Fibroblast of pulmonary artery (primary cell): Measurements from ENCODE around the gene C1orf74.

Experiments
- DNase-seq: peaks from one replicate; pipeline ENCODE4 v3.0.0-alpha.2; 2010; ENCODE audit warnings: low read depth
- H3K4me3 ChIP-seq: replicated peaks from 2 replicates; pipeline ENCODE4 v1.5.1; 2011; ENCODE audit warnings: low read depth, mild to moderate bottlenecking, control low read depth, low read length, moderate library complexity
- TF ChIP-seq, protein P1 (sequence below): IDR thresholded peaks from 2 replicates; pipeline ENCODE4 v1.5.1; 2011; ENCODE audit warnings: mild to moderate bottlenecking, control low read depth, low read length, inconsistent platforms; ENCODE audit errors: missing control alignments

C1orf74 gene

GRCh38 chr1:209772126-209772525 lies 12.2 kb downstream of the C1orf74 start:
- H3K4me3 ChIP-seq: no peak overlapping the region
- TF ChIP-seq, protein P1, sequence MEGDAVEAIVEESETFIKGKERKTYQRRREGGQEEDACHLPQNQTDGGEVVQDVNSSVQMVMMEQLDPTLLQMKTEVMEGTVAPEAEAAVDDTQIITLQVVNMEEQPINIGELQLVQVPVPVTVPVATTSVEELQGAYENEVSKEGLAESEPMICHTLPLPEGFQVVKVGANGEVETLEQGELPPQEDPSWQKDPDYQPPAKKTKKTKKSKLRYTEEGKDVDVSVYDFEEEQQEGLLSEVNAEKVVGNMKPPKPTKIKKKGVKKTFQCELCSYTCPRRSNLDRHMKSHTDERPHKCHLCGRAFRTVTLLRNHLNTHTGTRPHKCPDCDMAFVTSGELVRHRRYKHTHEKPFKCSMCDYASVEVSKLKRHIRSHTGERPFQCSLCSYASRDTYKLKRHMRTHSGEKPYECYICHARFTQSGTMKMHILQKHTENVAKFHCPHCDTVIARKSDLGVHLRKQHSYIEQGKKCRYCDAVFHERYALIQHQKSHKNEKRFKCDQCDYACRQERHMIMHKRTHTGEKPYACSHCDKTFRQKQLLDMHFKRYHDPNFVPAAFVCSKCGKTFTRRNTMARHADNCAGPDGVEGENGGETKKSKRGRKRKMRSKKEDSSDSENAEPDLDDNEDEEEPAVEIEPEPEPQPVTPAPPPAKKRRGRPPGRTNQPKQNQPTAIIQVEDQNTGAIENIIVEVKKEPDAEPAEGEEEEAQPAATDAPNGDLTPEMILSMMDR: no peak
- no peak for DNase-seq

DNA sequence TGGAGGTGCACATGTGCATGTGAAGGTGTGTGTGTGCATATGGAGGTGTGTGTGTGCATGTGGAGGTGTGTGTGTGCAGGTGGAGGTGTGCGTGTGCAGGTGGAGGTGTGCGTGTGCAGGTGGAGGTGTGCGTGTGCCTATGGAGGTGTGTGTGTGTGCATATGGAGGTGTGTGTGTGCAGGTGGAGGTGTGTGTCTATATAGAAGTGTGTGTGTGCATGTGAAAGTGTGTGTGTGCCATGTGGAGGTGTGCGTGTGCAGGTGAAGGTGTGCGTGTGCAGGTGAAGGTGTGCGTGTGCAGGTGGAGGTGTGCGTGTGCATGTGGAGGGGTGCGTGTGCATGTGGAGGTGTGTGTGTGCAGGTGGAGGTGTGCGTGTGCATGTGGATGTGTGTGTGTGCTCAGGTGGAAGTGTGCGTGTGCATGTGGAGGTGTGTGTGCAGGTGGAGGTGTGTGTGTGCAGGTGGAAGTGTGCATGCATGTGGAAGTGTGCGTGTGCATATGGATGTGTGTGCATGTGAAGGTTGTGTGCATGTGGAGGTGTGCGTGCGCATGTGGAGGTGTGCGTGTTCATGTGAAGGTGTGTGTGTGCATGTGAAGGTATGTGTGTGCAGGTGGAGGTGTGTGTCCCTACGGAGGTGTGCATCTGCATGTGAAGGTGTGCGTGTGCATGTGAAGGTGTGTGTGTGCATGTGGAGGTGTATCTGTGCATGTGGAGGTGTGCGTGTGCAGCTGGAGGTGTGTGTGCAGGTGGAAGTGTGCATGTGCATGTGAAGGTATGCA lies 13.5 kb downstream of the C1orf74 start:
- TF ChIP-seq, protein P1: no peak
- H3K4me3 ChIP-seq: no peak overlapping the region
- DNase-seq: no peak

DNA sequence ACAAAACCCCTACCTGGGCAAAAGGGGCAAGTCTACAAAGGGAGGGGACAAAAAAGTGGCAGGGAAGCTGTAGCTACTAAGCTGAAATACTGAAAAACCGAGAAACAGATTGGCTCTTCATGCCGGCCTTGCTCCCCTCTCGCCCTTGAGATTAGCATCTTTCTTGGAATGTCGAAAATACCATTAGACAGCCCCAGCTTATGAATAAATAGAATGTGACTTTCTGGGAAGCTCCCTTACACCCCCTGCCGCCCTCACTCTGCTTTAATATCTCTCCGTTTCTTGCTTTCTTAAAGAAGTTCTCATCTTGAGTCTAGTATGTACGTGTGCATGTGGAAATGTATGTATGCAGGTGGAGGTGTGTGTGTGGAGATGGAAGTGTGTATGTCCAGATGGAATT lies 14.4 kb downstream of the C1orf74 start:
- TF ChIP-seq, protein P1: no peak
- no peak overlapping the region for H3K4me3 ChIP-seq
- peak; percentile 36 for DNase-seq

- H3K4me3 ChIP-seq: peak overlapping the region; percentile 3
Measured at GRCh38 chr1:209769171-209769904, 15.0 kb downstream of the C1orf74 start.

GRCh38 chr1:209768354-209768774 lies 16.0 kb downstream of the C1orf74 start:
- H3K4me3 ChIP-seq: no peak overlapping the region
- DNase-seq: no peak
- TF ChIP-seq, protein P1: no peak

More at GRCh38 chr1:209769171-209769904, 15.0 kb downstream of the C1orf74 start:
- TF ChIP-seq, protein P1: no peak
- DNase-seq: peak; percentile 96

GRCh38 chr1:209767706-209768105 lies 16.7 kb downstream of the C1orf74 start:
- H3K4me3 ChIP-seq: no peak overlapping the region
- TF ChIP-seq, protein P1: no peak
- no peak for DNase-seq
